Activated CD4-positive, CD25-positive, alpha-beta regulatory T cell treated with anti-CD3 and anti-CD28 coated beads, Interleukin-2, amount 50 U/mL, for 72 hours (primary cell): ENCODE results near the gene MAP3K10.

Experiments used
- DNase-seq: peaks from one replicate; pipeline ENCODE4 v3.0.0; 2021

MAP3K10 gene

DNA sequence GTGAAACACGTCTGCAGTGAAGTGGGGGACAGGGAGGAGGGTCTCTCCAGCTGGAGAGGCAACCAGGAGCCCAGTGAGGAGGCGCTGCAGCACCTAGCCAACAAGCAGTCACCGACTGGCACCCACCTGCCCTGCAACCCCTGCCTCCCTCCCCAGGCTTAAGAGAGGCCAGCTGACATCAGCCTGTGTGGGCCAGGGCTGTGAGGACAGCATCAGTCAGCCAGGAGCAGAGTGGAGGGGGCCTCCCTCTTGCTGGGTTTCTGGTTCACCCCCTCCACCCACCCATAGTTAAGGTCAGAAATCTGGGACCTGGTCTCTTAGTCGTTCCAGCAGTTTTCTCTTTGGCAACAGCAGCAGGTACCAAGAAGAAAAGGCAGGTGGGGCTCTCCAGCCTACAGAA is 60.8 kb downstream of the MAP3K10 start:
- no peak for DNase-seq

DNA sequence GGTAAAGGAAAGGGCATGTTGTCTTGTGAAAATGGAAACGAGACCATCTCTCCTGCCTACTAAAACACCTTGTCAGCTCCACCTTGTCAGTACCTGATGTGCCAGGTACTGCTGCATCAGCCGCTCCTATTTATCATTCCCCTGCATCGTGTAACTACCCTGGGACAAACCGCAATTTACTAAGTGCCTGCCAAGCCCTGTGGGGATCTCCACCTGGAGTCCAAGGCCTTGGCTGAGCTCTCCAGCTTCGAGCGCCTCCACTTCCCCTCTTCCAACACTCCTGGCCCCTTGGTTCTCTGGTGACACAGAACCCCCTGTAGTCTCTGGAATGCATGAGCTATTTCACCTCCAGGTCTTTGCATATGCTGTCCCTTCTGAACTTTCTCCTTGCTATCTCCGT is 61.2 kb downstream of the MAP3K10 start:
- DNase-seq: no peak

DNA sequence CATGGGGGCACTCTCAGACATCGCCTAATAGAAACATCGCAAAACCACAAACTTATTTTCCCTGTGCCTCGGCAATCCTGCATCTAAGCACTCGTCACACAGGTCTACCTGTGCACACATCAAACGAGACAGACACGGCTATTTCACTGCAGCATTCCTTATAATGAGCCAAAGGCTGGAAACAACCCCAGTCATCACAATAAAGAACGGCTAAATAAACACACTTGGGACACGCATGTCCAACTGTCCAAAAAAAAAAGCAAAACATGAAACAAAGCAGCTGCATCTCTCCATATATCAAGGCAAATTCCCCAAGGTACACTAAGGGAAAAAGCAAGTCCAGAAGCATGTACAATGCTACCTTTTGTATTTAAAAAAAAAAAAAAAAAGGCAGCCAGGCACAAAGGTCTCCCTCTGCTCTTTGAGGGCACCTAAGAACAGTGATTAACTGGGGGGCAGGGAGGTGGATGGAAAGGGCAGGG is 62.4 kb downstream of the MAP3K10 start:
- DNase-seq: no peak

DNA sequence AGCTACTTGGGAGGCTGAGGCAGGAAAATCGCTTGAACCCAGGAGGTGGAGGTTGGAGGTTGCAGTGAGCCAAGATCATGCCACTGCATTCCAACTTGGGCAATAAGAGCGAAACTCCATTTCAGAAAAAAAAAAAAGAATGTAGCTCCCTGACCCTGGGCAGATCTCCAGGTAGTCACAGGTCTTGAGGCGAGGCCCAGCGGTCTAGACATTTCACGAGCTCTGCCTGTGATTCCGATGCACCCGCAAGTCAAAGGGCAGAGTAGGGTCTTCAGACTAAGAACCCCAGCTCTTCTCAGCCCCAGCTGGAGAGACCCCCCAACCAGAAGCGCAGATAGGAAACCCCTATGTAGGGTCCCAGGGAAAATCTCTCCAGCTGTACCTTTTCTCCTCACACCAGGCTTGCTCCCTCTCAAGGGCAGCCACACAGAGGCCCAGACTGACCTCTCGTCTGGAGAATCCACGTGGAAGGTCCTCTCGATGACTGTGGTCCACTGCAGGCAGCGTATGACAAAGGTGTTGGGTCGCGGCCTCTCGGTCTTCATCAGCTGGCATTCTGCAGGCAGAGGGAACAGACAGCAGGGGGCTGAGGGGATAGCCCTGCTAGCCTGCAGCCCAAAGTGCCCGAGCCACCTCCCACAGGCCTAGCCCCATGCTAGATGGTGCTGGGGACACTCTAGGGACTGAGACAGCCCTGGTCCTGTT is 63.6 kb downstream of the MAP3K10 start:
- DNase-seq: no peak

DNA sequence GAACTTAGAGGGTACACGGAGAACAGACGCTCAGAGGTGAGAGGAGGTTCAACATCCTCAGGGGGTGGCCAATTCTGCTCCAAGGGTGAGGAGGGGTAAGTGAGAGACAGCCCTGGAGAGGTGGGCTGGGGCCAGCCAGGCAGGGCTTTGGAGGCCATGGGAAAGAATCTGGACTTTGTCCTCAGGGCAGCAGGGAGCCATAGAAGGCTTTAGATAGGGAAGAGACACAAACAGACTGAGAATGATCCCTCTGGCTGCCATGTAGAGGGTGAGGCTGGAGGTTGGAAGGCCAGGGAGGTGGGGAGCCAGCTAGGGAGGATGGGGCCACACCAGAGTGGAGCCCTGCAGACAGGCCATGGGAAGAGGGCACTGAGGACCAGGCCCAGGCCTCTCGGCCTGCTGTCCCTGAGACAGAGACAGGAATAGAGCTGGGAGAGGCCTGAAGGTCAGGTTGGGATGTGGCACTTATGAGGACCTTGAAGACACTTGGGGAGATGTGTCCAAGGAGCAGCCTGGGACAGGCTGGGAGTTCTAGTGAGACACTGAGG is 64.5 kb downstream of the MAP3K10 start:
- no peak for DNase-seq

DNA sequence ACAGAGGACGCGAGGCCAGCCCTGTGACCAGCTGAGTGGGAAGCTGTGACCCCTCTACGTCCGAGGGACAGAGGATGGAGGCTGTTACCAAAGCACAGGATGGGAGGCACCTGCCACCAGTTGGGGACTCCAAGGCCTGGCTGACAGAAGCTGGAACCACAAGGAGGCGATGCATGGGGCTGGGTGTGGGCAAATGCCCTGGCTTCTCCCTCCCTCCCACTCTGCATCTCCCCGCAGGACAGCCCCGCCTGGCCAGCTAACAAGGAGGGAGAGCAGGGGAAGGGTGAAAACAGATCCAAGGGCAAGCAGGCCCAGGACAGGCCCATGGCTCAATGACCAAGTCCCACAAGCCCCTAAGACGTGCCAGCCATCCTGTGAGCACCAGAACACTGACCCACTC is 65.3 kb downstream of the MAP3K10 start:
- no peak for DNase-seq

DNA sequence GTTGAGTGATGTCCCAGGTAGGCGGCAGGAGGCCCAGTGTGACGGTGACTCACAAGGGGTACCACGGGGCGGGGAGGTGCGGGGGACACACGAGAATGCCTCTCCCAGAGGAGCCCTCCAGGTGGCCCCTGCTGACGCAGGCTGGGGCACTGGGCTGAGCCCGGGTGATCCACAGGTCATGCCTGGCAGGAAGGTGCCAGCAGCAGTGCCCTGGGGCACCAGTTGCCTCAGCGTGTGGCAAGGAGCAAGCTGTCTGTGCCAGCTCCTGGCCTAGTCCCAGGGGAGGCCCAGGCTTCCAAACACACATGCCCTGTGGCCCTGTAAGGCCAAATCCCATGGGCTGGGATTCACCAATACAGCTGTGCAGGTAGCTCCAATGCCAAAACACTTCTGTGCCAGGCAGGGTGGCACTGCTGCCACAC is 65.9 kb downstream of the MAP3K10 start:
- no peak for DNase-seq

DNA sequence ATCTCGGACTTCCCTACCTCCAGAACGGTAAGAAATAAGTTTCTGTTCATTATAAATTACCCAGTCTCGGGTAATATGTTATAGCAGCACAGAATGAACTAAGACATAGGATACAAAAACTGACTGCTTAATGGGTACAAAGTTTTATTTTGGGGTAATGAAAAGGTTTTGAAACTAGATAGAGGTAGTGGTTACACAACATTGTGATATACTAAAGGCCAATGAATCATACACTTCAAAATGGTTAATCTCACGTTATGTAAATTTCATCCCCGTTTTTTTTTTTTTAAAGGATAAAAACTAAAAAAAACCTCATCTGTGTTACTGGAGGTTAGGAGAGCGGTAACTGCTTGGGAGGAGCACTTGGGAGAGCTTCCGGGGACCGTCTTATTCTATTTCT is 70.4 kb downstream of the MAP3K10 start:
- no peak for DNase-seq

DNA sequence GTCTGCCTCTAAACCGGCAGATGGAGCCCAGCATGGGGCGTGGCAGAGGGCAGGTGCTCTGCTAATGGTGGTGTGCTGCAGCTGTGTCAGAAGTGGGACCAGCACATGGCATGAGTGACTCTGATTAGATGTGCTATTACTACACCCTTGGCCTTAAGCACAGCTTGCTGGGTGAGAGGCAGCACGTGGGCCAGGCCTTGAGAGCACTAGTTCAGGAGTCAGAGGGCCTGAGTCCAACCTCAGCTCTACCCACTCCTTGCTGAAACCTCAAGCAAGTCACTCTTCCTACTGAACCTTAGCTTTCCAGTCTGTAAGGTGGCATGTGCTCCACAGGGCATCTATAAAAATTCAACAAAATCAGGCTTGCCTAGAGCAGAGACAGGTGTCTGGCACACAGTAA is 71.2 kb downstream of the MAP3K10 start:
- no peak for DNase-seq

DNA sequence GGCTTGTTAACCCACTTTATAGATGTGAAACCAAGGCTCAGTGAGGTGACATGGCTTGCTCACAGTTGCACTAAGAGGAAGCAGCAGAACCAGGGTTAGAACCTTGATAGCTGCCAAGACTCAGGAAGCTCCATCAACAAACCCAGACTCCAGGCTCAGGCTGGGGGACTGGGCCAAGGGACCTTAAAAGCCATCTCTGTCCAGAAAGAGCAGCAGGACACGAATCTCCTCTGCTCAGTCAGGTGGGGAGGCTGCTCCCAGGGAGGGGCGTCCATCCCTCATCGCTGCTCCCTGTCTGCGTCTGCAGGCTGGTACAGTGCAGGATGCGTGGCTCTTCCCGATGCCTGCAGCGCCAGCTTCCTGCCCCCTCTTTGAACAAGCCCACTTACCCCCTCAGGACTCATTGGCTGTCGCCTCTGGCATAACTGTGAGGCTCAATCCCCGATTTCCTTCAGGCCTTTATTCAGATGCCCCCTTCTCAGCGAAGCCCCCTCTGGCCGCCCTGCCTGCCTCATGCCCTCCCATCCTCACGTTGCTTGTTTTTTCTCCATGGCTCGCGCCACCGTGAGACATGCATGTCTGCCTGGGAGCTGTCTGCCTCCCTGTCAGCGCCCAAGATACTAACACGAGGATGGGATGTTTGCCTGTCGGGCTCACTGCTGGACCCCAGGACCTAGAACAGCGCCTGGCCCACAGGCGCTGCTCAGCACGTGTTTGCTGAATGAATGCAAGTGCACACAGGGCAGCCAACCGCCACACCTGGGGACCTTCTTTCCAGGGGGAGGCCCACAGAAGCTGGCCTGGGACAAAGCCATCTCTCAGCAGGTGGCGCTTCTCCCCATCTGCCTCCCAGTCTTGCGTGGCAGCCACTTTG is 72.5 kb downstream of the MAP3K10 start:
- DNase-seq: no peak

DNA sequence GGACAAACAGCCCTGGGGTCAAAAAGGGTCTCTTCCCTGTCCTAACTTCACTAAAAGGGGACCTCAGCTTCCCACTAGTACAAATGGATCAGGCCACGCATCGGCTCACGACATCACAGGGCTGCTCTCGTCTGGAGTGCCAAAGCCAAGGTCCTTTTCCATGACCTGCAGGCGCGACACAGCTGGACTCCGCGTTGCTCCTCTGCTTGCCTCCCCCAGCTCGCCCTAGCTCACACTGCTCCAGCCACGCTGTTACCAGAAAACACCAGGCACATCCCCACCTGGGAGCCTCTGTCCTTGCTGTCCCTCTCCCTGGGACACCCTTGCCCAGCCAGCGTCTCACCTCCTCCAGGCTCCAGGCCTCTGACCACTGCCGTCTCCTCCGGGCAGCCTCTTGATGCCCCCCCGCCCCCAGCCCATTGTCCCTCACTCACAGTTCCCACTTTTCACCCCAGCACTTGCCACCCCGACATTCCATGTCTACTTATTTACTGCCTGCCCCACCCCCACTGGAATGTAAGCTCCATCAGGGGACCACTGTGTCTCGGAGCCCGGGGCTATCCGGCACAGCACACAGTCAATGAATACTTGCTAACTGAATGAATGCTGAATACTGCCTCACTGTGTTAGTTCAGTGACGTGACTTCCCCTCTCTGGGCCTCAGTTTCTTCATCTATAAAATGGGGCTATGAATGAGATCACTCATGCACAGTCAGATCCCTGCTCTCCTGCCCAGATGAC is 73.3 kb downstream of the MAP3K10 start:
- no peak for DNase-seq
